GM21515 (cell line): Measurements from ENCODE around the gene SRD5A3.
A peak's percentile ranks its signal among the peaks of the same experiment; 100 is the strongest.

Experiments
- ATAC-seq: cut with Tn5 transposase; IDR thresholded peaks from one replicate; pipeline ENCODE4 v1.9.1; 2021; ENCODE audit not compliant: unreplicated experiment

The SRD5A3 gene

DNA sequence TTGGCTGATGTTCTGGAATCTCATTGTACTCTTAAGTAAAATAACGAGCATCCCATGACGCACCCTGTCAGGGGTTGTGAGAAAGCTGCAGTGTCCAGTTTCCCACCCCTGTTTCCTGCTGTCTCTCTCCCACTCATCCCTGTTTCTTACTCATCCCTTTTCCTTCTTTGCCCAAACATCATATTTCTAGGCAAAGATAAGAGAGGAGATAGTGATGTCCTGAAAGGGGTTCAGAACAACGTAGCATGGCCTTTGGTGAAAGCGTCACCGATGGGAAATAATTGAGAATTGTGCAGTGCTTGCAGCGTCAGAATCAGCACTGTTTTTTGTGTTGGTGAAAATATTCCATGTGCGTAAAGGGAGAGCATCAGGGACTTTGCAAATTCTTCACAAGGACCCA is 26.2 kb downstream of the SRD5A3 start:
- ATAC-seq = no peak

DNA sequence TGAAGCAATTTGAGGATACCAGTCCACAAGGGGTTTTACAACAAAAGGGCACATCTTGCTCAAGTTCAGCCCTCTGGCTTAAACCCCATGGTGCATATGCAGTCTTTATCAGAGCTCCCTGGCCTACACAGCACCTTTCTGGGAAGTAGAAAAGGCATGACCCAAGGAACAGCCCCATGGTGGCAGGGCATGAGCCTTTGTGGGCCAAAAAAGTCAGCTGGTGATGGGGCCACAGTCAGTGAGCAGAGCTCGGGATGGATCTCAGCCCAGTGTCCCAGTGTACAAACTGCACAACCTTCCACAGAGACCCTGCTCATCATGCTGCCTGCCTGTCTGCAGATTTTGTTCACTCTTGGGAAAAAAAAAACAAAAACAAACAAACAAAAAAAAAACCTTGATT is 27.4 kb downstream of the SRD5A3 start:
- no peak for ATAC-seq

- no peak for ATAC-seq
These were observed 30.7 kb downstream of the SRD5A3 start for GRCh38 chr4:55376698-55377097.

DNA sequence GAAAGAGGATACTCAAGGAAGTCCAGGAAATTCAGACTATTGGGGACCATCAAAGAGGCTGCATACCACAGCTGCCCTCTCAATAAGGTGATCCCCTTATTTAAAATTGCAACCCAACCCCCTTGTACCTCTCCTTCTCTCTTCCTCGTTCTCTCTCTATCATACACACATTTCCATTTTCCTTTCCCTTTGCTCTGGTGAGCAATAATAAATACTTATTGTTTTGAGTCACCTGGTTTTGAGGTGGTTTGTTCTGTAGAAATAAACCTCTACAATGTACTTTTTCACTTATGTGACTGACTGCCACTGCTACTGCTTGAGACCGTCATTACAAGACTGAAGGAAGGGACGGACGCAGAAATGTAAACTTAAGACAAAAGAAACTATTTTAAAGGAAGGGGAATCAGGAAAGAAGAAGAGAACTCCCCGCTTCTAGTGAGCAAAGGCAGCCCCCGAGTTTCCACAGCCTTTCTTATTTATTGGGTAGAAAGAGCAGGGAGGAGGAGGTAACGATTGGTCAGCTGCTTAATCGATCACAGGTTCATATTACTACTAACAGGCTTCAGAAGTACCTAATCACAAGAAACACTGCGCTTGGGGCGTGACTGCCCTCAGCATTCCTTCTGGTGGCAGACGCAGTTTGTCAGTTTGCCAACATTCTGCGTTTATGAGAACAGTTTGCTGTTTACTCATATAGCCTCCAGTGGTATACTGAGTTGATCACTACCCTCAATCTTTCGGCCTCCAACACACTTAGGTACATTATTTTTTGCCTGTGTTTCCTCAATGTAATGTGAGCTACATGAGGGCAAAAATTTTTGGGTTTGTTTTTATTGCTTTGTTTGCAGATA is 32.8 kb downstream of the SRD5A3 start:
- ATAC-seq = no peak

- no peak for ATAC-seq
These were observed 34.5 kb downstream of the SRD5A3 start for GRCh38 chr4:55380576-55380975.

- no peak for ATAC-seq
These were observed 35.5 kb downstream of the SRD5A3 start for GRCh38 chr4:55381502-55381901.

- no peak for ATAC-seq
These were observed 36.5 kb downstream of the SRD5A3 start for GRCh38 chr4:55382488-55383003.

- no peak for ATAC-seq
These were observed 39.2 kb downstream of the SRD5A3 start for GRCh38 chr4:55385201-55385649.

- peak; percentile 70 for ATAC-seq
These were observed 40.0 kb downstream of the SRD5A3 start for GRCh38 chr4:55386073-55386472.

GRCh38 chr4:55386840-55387239 is 40.8 kb downstream of the SRD5A3 start:
- no peak for ATAC-seq

GRCh38 chr4:55393461-55394320 is 47.6 kb downstream of the SRD5A3 start:
- ATAC-seq = no peak

- ATAC-seq = no peak
These were observed 49.1 kb downstream of the SRD5A3 start for GRCh38 chr4:55395218-55395528.

- peak; percentile 94 for ATAC-seq
These were observed 49.7 kb downstream of the SRD5A3 start, which contains the start of gene TMEM165 for GRCh38 chr4:55395529-55396307. TSS of gene TMEM165 (plus strand) at chr4:55395957. CDS start at chr4:55396190, 233 bp downstream.

DNA sequence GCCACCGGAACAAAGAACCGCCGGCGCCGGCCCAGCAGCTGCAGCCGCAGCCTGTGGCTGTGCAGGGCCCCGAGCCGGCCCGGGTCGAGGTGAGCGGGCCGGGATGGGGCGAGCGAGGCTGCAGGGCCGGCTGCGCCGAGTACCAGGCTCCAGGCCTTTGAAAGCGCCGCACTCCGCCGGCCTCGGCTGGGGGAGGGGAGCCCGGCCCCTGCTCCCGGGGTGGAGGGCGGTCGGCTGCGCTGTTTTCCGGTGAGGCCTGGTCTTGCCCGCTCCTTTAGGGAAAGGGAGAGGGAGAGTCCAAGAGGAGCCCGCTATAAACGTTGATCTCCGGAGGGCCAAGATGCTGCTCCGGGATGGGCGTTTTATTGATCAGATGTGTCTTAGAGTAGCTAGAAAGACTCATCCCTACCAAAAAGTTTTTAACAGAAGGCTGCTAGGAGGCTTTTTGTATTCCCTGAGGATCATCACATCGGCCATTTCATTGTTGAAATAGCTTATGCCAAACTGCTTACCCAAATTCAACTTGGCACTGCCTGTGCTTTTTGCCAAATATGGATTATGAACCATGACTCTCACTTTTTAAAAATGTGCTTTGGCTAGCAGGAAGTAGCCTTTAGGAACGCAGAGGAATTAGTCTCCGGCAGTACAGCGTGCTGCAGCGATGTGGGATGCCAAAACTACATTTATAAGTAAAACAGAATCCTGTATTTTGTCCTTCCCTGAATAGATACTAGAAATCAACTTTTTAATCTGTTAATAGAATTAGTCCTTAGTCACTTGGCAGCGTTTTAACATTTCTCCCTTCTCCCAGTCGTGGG is 50.5 kb downstream of the SRD5A3 start:
- ATAC-seq = peak; percentile 35

DNA sequence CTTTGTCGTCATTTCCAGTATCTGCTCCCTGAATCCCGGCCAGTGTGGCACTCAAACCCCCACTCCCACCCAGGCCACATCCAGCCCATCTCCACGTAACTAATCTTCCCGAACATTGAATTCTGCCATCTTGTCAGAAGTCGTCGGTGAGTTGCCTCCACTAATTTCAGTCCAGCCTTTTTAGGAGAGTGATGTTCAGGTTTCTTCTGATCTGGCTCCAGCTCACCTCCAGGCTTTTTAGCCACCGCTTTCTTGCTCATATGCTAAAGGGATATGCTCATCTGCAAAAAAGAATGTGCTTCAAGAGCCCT is 51.0 kb downstream of the SRD5A3 start:
- no peak for ATAC-seq

- no peak for ATAC-seq
These were observed 51.7 kb downstream of the SRD5A3 start for GRCh38 chr4:55397520-55398321.

GRCh38 chr4:55398461-55398860 is 52.4 kb downstream of the SRD5A3 start:
- no peak for ATAC-seq

GRCh38 chr4:55398966-55399365 is 52.9 kb downstream of the SRD5A3 start:
- no peak for ATAC-seq

DNA sequence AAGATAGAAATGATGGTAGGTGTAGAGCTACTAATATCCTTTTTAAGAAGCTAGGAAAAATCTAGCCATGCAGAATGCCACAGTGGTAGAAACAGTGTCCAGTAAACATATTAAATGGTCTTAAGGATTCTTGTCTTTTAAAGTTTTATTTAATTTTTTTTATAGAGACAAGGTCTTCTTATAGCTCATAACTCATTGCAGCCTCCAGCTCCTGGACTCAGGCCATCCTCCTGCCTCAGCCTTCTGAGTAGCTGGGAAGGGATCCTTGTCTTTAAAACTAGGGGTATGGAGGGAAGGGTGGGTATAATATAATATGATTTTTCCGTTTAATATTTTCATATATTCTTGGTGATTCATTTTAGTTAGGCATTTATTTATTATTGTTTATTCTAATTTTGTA is 53.5 kb downstream of the SRD5A3 start:
- no peak for ATAC-seq

DNA sequence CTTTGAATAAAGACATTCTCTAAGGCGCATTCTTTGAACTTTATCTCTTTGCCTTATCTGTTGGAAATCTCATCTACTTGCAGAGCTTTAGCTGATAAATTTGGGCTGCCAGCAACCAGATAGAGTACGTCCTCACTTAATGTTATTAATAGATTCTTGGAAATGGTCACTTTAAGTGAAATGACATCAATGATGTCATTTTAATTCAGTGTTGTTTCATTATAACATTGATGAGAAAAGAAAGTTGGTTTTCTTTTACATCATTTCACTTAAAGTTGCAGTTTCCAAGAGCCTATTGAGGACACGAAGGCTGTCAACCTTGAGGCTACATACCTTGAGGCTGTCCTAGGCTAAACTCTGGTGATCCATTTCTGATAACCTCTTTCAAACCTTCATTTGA is 59.0 kb downstream of the SRD5A3 start:
- ATAC-seq = no peak
